Right hindlimb (tissue), 1 donor: Measurements from ENCODE around the gene SEMA7A.
"Not testable (repeated sequence)": the region's sequence is repeated elsewhere in the genome, so short reads cannot be mapped to it uniquely, and the experiment has no call there.

Experiments used
- DNase-seq: peaks from one replicate; pipeline ENCODE4 v3.0.0-alpha.2; 2018

Gene SEMA7A

DNA sequence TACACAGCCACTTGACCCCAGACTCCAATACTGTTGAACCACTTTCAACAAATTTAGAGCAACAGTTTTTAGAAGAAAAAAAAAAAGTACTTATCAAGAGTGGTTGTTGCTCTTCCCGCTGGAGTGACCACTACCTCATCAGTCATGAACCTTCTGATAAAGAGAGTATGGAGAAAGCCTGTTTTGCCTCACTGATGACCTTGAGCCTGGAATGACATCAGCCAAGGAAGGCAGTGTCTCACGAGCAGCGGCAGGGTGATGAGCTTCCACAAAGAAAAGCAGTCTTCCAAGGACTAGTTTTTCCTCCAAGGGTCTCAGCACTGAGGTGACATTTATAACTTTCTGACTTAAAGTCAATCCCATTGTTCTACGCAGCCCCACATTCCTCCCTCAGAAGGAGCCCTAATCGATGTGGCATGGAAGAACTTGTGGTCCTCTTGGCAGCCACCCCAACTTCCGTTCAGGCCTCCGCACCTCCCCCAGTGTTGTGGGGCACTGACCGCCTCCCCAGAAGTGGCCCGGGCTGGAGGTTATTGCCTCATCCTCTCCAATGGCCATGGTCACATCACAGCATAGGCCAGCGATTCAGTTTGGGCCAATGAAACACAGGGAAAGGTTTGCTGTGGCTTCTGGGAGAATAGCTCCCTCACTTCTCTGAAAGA is 64.5 kb downstream of the SEMA7A start:
- DNase-seq: no peak

DNA sequence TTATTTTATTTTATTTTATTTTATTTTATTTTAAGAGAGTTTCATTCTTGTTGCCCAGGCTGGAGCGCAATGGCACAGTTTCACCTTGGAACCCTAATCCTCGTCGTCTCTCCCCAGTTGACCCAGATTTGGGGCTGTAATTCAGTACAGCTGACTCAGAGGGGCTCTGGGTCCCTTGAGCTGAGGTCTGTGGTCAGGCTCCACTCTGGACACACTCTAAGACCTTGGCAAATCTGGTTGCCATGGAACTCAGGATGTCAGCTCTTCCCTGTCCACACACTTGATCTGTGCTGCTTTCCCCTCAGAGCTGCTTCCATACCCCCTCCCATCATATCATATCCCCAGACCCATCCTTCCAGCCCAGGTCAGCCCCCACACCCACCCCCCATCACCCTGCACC is 65.6 kb downstream of the SEMA7A start:
- no peak for DNase-seq

DNA sequence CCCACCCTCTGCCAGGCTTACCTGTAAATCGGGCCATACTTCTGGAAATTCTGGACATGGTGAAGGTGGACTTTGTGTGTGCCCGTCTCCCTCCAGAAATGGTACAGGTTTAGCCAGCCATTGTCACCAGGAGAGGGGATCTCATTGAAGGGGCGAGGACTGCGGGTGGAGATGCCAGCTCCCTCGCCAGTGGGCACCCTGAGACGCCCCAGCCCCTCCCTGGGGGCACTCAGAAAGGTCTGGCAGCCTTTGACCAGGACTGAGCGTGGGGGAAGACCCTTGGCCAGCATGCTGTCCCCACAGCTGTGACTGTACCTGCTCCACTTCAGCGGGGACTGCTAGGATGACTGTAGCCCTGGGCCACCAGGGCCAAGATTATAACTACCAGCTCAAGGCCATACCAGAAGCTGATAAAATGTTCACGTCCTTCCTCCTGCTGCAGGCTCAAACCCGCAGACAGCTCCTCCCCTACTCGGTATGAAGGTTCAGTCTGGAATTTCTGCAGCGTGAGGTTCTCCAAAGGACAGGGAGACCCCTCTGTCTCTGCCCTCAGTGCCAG is 66.4 kb downstream of the SEMA7A start, which contains the start of gene CYP11A1:
TSS of gene CYP11A1 (minus strand) at position 351 of the 559 bp plus-strand sequence. CDS start at position 290, 61 bp downstream.
- DNase-seq: no peak

DNA sequence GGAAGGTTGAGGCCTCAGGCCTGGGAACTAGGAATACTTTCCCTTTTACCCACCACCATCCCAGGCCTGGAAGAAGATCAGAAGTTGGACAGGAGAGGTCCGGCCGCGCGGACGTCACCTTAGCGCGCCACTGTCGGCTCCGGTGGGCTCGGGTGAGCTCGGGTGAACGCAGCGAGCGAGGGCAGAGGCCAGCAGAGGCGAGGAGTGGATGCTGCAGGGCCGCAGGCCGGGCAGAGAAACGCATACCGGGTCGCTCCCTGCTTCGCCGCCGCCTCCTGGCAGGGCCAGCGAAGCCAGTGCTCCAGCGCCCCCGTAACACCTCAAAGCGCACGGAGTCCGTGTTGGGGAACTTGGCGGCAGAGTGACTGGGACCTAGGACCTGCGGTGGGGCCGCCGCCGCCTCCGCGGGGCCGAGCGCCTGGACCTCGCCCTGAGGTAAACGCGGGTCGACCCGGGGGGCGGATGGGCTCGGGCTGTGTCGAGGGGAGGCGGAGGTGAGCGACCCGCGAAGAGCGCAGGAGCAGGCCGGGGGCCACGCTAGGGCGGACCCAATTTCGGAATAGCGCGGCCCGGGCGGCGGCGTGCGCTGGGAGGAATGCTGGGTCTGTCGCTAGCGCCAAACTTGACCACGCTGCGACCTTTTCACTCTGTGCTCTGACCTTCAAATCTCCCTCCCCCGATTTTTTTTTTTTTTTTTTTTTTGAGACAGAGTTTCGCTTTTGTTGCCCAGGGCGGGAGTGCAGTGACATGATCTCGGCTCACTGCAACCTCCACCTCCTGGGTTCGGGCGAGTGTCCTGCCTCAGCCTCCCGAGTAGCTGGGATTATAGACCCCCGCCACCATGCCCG is 67.9 kb downstream of the SEMA7A start:
- DNase-seq: peak; percentile 87

DNA sequence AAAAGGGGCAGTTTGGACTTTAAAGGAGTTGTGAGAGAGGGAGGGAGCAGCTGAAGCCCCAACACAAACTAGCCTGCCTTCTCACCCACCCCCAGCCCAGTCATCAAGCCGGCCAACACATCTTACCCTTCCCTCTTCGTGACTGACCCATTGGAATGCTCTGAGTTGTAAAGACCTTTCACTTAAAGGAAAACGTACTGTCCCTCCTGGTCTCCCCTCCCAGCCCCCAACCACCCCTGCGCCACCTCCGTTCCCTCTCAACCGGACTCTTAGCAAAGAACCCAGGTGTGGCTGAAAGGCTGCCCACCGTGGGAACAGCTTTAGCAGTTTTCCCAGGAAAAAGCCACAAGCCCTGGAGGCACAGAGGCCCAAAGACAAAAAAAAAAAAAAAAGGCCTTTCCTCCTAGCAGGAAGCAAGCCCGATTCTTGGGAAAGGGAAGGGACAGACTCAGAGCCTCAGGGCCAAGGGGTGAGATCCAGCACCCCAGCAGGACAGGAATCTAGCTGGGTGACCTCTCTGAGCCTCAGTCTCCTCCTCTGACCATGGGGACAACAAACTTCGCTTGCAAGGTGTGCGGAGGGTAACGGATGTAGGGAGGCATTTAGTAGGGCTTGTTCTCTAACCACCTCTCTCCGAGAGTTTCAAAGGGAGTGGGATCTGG is 68.7 kb downstream of the SEMA7A start:
- no peak for DNase-seq

DNA sequence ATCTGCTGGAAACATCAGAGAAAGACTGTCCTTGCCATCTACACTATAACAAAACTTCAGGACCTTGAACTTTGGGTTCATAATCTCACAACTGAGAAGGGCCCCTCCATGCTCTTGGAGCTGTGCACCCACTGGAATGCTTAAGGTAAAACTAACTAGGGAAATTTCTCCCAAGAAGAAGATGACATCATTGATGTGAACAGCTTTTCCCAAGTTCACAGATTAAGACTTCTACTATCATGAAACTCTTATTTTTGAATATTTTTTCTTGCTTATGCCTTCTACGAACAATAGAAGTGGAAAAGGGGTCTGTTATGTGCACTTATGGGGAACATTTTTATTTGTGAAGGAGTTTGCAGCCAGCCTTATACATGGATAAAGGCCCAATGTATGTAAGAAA is 71.3 kb downstream of the SEMA7A start:
- DNase-seq: no peak

DNA sequence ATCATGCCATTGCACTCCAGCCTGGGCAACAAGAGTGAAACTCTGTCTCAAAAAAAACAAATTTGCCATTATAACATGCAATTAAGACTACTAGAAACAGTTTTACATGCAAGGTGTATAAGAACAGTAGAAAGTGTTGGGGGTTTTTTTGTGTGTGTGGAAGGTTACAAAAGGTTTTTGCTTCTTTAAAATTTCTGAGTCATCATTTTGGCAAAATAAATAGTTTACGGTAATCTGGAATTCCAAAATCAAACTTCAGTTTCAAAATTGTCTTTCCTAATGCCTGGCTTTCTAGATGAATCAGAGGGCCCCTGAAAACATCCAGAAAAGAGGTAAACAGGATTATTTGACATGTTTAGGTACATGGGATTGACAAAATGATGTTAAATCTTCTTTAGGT is 72.9 kb downstream of the SEMA7A start:
- DNase-seq: not testable (repeated sequence)

DNA sequence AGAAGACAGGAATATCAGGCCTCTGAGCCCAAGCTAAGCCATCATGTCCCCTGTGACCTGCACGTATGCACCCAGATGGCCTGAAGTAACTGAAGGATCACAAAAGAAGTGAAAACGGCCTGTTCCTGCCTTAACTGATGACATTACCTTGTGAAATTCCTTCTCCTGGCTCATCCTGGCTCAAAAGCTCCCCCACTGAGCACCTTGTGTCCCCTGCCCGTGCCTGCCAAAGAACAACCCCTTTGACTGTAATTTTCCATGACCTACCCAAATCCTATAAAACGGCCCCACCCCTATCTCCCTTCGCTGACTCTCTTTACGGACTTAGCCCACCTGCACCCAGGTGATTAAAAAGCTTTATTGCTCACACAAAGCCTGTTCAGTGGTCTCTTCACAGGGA is 74.4 kb downstream of the SEMA7A start:
- not testable (repeated sequence) for DNase-seq
